Measurements from ENCODE around the gene ETV6.

Gene ETV6

GRCh38 chr12:11777451-11777850, 128.0 kb downstream of the ETV6 start:
- DNase-seq (ENCODE audit: low spot score): no peak

GRCh38 chr12:11777962-11778361, 128.5 kb downstream of the ETV6 start:
- DNase-seq (ENCODE audit: low spot score): no peak

GRCh38 chr12:11778713-11779685, 129.5 kb downstream of the ETV6 start:
- no peak for DNase-seq (ENCODE audit: low spot score)

GRCh38 chr12:11780521-11781101, 131.1 kb downstream of the ETV6 start:
- DNase-seq (ENCODE audit: low spot score): no peak

- no peak for DNase-seq (ENCODE audit: low spot score)
Observed at GRCh38 chr12:11782914-11783420, 133.5 kb downstream of the ETV6 start.

- no peak for DNase-seq (ENCODE audit: low spot score)
Observed at GRCh38 chr12:11785712-11786111, 136.2 kb downstream of the ETV6 start.

- DNase-seq (ENCODE audit: low spot score): no peak
Observed at GRCh38 chr12:11786638-11787365, 137.3 kb downstream of the ETV6 start.

- DNase-seq (ENCODE audit: low spot score): no peak
Observed at GRCh38 chr12:11787437-11787836, 138.0 kb downstream of the ETV6 start.

GRCh38 chr12:11787933-11788849, 138.7 kb downstream of the ETV6 start:
- no peak for DNase-seq (ENCODE audit: low spot score)

GRCh38 chr12:11793921-11794710, 144.6 kb downstream of the ETV6 start:
- DNase-seq (ENCODE audit: low spot score): no peak

- DNase-seq (ENCODE audit: low spot score): no peak
Observed at GRCh38 chr12:11794751-11795150, 145.3 kb downstream of the ETV6 start.

- DNase-seq (ENCODE audit: low spot score): no peak
Observed at GRCh38 chr12:11795192-11795912, 145.9 kb downstream of the ETV6 start.

GRCh38 chr12:11795913-11796459, 146.5 kb downstream of the ETV6 start:
- no peak for DNase-seq (ENCODE audit: low spot score)

GRCh38 chr12:11797317-11797913, 147.9 kb downstream of the ETV6 start:
- DNase-seq (ENCODE audit: low spot score): no peak

- no peak for DNase-seq (ENCODE audit: low spot score)
Observed at GRCh38 chr12:11798006-11798708, 148.7 kb downstream of the ETV6 start.

GRCh38 chr12:11798856-11799501, 149.5 kb downstream of the ETV6 start:
- DNase-seq (ENCODE audit: low spot score): no peak

GRCh38 chr12:11799502-11799873, 150.0 kb downstream of the ETV6 start:
- DNase-seq (ENCODE audit: low spot score): no peak

GRCh38 chr12:11801643-11802042, 152.2 kb downstream of the ETV6 start:
- no peak for DNase-seq (ENCODE audit: low spot score)

Data from CD4-positive, alpha-beta T cell treated with Interleukin-6 at 100 ng/mL for 8 hours (primary cell).